Measurements from ENCODE around the gene VAV2. TPM values are rescaled to one million over a fixed set of nuclear protein-coding genes. Genes with fewer than 3 reads are reported as not detected.

VAV2 gene
- total and polyA plus RNA-seq, 2 of the 4 experiments (the other 2 are of a cell fraction), result 10.8 to 13.4 TPM

DNA sequence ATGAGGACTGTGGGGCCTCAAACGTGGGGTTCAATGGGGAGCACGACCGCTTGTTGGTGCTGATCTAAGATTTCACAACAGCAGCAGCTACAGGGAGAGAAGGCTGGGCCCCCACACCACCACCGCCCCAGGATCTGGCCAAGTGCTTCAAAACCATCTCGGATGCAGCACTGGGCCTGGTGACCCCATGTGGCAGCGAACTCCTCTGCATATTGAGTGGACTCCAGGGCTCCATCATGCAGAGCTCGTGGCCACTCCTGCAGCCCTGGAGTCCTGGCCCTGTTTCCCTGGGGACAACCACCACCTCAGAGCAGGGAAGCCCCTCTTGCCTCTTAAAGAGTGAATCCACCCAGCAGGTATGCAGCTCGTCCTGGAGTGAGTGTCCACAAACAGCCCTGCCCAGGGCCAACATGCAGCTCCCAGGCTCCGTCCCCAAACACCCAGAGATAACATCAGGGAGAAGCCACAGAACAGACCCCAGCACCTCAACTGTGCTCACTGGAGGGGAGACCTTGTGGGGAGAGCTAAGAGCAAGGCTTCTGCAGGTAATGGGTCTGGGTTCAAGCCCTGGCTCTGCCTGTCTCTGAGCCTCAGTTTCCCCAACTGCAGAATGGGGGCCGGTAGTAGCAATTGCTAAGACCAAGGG lies 150.8 kb downstream of the VAV2 start:
- no peak overlapping the region for H3K4me3 ChIP-seq (ENCODE audit: insufficient read depth, low read depth, low read length)
- H2AFZ ChIP-seq (replicated peaks; ENCODE audit: low read length, poor library complexity), result no peak overlapping the region
- no peak overlapping the region for H4K91ac ChIP-seq (ENCODE audit: insufficient read depth, low read depth, low read length)
- H3K9ac ChIP-seq (ENCODE audit: low read depth, low read length), result no peak overlapping the region
- no peak overlapping the region for H4K8ac ChIP-seq (ENCODE audit: low read depth in 2 of 2, low read length in 2 of 2)
- TF ChIP-seq RFX5 (IDR thresholded peaks at IDR 0.05; ENCODE audit: low read depth, low read length) (no peak), CEBPB (IDR thresholded peaks at IDR 0.05; ENCODE audit: low read depth, low read length) (no peak), RAD21 (IDR thresholded peaks at IDR 0.05; ENCODE audit: low read length) (no peak), MAFK (IDR thresholded peaks at IDR 0.05; ENCODE audit: low read depth, low read length) (no peak), NFE2L2 (IDR thresholded peaks at IDR 0.05; ENCODE audit: low read depth, low read length) (no peak), SMC3 (IDR thresholded peaks at IDR 0.05; ENCODE audit: low read depth, low read length) (no peak), CHD1 (IDR thresholded peaks at IDR 0.05; ENCODE audit: low read depth, low read length) (no peak), FOS (IDR thresholded peaks at IDR 0.05; ENCODE audit: low read depth, low read length) (no peak), POLR2A (IDR thresholded peaks at IDR 0.05; ENCODE audit: low read depth, low read length) (no peak), BHLHE40 (IDR thresholded peaks at IDR 0.05; ENCODE audit: low read depth, low read length) (no peak)
- TF ChIP-seq, protein P1, sequence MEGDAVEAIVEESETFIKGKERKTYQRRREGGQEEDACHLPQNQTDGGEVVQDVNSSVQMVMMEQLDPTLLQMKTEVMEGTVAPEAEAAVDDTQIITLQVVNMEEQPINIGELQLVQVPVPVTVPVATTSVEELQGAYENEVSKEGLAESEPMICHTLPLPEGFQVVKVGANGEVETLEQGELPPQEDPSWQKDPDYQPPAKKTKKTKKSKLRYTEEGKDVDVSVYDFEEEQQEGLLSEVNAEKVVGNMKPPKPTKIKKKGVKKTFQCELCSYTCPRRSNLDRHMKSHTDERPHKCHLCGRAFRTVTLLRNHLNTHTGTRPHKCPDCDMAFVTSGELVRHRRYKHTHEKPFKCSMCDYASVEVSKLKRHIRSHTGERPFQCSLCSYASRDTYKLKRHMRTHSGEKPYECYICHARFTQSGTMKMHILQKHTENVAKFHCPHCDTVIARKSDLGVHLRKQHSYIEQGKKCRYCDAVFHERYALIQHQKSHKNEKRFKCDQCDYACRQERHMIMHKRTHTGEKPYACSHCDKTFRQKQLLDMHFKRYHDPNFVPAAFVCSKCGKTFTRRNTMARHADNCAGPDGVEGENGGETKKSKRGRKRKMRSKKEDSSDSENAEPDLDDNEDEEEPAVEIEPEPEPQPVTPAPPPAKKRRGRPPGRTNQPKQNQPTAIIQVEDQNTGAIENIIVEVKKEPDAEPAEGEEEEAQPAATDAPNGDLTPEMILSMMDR (conservative IDR thresholded peaks at IDR 0.05; ENCODE audit: low read depth, low read length), result no peak
- TF ChIP-seq, protein P2, sequence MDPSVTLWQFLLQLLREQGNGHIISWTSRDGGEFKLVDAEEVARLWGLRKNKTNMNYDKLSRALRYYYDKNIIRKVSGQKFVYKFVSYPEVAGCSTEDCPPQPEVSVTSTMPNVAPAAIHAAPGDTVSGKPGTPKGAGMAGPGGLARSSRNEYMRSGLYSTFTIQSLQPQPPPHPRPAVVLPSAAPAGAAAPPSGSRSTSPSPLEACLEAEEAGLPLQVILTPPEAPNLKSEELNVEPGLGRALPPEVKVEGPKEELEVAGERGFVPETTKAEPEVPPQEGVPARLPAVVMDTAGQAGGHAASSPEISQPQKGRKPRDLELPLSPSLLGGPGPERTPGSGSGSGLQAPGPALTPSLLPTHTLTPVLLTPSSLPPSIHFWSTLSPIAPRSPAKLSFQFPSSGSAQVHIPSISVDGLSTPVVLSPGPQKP (IDR thresholded peaks at IDR 0.05; ENCODE audit: borderline replicate concordance, low read depth, low read length), result no peak
- no peak overlapping the region for H3K4ac ChIP-seq (ENCODE audit: low read depth, low read length)
- peaks cover 6% of the 10 kb centered on the region for H3K4me1 ChIP-seq (ENCODE audit: control insufficient read depth, insufficient read depth, low read length)
- H4K5ac ChIP-seq (ENCODE audit: low read depth, low read length), result no peak overlapping the region
- no peak overlapping the region for H3K23ac ChIP-seq (ENCODE audit: low read depth, low read length)
- peaks cover 26 to 78% of the 10 kb centered on the region in 2 experiments for H3K79me1 ChIP-seq (ENCODE audit: low read depth in 1 of 2, low read length in 2 of 2)
- H2BK5ac ChIP-seq (ENCODE audit: low read depth, low read length, poor library complexity, severe bottlenecking), result no peak overlapping the region
- no peak overlapping the region for H2BK20ac ChIP-seq (ENCODE audit: low read depth, low read length)
- no peak overlapping the region for H2AK5ac ChIP-seq (ENCODE audit: low read depth, low read length)
- H3K56ac ChIP-seq (ENCODE audit: extremely low read depth, insufficient read depth, low read length), result no peak overlapping the region
- dilution Hi-C loops (cut with HindIII; ENCODE audit: low sequenced_read_pairs, unreplicated experiment), result no loop called here
- peaks cover 3% of the 10 kb centered on the region; the same call in 1 of the 2 replicates for H3K9me1 ChIP-seq (ENCODE audit: insufficient read depth, low read length)
- ATAC-seq (ENCODE audit: low read depth) (no peak), DNase-seq (no peak)
- no peaks in the 10 kb centered on the region for H3K36me3 ChIP-seq (ENCODE audit: control insufficient read depth, insufficient read depth, low read length)
- ChIA-PET POLR2A (ENCODE audit: unreplicated experiment) (no interaction called here), CTCF (interaction anchor here (1.0 kb wide), 1 partner anchor 127 kb away, joined by 3 read pairs; no protein-coding TSS in a partner anchor)
- H3K18ac ChIP-seq (ENCODE audit: low read depth, low read length), result no peak overlapping the region
- no peak overlapping the region for H2BK120ac ChIP-seq (ENCODE audit: low read depth, low read length)
- peaks cover 29% of the 10 kb centered on the region for H4K20me1 ChIP-seq (ENCODE audit: insufficient read depth, low read length)
- intact Hi-C loops (cut with micrococcal nuclease), result no loop called here
- no peak overlapping the region for H2BK15ac ChIP-seq (ENCODE audit: low read depth, low read length)
- 100% methylated on average over 4 of the region's 10 CpGs; no CpG with 5 or more reads in 1 of the 2 experiments for WGBS, 2 experiments (ENCODE audit: extremely low coverage in 2 of 2, insufficient read length in 1 of 2)
- no peaks in the 10 kb centered on the region for H3K9me3 ChIP-seq (ENCODE audit: control insufficient read depth, insufficient read depth, low read length)
- H3K4me2 ChIP-seq (ENCODE audit: low read depth, low read length), result no peak overlapping the region
- in situ Hi-C loops (cut with MboI; ENCODE audit: low sequenced_read_pairs), result no loop called here
- H3K14ac ChIP-seq (replicated peaks; ENCODE audit: low read depth, low read length), result no peak overlapping the region
- H3K27me3 ChIP-seq (ENCODE audit: control insufficient read depth, insufficient read depth, low read length), result no peaks in the 10 kb centered on the region
- H3K27ac ChIP-seq (ENCODE audit: insufficient read depth, low read length), result no peak overlapping the region
- H2AK9ac ChIP-seq (replicated peaks; ENCODE audit: low read depth, low read length, poor library complexity), result no peak overlapping the region
- BruUV-seq (replicated peaks), result no TSS peak
